Hypothalamus (tissue), 51 donors: Measurements from ENCODE around the gene ANKRD44.

Experiments used
- DNase-seq, 51 donors: peaks; one replicate each; lab custom pipeline; 2025; lab: John Stamatoyannopoulos, UW

ANKRD44 gene

DNA sequence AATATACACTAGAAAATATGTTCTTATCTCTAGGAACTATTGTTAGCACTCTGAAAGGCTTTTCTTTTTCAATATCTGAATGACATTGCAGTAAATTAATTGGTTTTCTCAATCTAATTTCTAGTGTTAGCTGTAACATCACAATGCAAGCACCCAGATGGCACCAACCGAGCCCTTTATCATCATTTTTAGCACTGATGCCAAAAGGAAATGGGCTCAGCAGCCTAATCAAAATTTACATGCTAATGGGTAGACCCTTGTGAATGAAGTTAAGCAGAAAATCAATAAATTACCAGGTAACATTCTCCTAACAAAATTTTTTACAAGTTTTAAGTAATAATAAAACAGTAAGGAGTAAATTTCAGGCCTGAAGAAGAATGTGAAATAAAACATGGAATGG lies 330.6 kb downstream of the ANKRD44 start:
- DNase-seq = no peak

DNA sequence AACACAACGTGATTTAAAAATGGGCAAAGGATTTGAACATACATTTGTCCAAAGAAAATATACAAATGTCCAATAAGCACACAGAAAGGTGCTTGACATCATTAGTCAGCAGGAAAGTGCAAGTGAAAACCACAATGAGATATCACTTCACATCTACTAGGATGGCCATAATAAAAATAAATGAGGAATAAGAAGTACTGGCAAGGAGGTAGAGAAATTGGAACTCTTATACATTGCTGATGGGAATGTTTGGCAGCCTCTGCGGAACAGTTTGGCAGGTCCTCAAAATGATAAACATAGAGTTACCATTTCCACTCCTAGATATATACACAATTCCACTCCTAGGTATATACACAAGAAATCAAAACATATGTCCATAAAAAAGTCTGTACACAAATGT lies 333.1 kb downstream of the ANKRD44 start:
- no peak for DNase-seq

- no peak for DNase-seq
Measured at GRCh38 chr2:196974970-196975369, 335.6 kb downstream of the ANKRD44 start.

DNA sequence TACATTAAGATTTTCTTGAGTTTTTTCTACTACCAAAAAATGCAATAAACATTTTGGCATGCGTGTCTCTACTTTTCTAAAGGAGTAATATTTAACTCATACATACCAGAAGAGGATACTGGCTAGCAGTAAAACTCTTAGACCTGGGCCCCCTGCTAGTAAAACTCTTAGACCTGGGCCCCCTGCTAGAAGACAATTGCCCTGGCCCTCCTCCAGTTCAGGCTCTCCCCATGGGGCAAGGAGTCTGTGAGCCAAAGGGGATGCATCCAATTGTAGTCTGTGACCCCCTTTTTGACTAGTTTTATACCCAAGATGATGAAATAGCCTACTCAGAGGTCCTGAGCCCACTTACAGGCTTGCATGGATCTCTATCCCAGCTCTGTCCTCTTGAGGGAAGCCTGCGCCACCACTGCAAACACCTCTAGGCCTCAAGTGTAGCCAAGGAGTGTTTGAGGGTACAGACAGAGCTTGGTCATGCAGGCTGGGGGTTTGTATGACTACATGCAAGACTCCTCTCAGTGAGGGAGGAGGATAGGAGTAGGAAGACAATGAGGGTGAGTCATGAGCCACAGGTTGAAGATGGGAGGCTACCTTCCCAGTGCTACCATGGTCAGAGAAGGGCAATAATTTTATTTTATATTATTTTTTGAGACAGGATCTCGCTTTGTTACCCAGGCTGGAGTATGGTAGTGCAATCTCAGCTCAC lies 338.9 kb downstream of the ANKRD44 start:
- DNase-seq = no peak

DNA sequence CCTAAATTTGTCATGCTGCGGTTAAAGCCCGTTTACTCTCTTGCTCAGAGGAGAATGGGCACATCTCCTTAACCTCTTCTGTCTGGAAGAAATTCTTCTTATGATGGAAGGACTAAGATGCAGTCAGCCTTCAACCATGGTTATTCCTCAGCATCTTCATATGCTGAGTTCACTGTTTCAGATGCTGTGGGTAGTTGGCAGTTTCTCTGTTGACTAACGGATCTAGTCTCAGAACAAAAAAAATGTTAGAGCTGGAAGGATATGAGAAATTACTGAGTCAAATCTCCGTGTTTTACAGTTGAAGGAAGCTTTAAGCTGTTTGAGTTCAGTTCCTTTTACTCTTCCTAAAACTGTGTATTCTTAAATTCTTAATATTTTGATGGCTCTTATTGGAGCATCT lies 340.5 kb downstream of the ANKRD44 start:
- no peak for DNase-seq

DNA sequence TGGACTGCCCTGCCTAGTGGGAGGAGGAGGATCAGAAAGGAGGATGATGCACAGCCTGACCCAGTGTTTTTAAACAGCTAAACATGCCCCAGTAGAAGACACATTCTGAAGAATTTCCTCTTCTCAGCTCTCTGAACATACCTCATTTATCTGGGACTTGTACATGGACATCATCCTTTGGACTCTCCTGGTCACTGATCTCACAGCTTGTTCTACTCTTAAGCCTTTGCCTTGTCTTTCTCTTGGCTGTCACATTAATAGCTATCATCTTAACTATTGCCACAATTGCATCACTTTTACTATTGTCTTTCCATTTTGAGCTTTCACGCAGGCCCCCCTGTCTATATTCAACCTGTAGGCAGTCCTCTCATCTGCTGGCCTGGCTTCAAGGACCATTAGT lies 342.1 kb downstream of the ANKRD44 start:
- DNase-seq = no peak

DNA sequence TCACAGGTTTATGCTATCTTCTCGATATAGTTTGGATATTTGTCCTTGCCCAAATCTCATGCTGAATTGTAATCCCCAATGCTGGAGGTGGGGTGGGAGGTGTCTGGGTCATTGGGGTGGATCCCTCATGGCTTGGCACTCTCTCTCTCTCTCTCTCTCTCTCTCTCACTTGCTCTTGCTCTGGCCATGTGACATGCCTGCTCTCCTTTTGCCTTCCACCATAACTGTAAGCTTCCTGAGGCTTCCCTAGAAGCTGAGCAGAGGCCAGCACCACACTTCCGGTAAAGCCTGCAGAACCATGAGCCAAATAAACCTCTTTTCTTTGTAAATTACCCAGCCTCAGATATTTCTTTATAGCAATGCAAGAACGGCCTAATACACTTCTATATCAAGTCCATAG lies 342.8 kb downstream of the ANKRD44 start:
- no peak for DNase-seq

DNA sequence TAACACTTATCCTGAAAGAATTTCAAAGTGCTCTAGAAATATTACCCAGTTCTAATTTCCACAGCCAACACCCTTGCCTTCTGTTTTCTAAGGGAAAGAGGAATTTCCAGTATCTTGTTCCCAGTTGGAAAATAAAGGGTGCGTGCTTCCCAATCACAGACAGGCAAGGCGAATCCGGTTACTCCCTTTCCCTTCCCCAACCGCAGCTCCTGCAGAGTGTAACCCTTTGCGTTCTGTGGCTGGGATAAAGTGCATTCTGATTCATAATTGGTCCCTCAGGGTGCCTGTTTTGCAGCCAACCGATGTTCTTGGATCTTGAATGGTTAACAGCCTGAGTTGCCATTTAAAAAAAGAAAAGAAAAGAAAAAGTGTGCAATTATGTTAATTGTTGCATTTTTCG lies 343.5 kb downstream of the ANKRD44 start:
- peak in 2 of 51 donors; percentile 2 to 21 for DNase-seq

DNA sequence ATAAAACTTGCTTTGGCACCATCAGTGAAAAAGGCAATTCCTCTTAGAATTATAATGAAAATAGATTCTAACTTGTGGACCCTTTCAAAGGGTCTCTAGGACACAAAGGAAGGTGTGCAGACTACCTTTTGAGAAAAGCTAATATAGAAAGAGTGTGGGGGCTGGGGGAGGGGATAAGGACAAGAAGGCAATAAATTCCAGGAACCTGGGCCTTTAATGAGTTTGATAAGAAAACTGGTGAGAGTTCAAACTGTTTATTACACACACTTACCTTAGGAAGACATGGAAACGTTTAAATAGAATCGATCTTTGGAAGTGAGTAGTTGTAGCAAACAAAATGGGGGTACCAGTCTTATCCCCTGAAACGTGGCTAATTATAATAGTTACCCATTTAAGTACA lies 344.5 kb downstream of the ANKRD44 start:
- no peak for DNase-seq

- no peak for DNase-seq
Measured at GRCh38 chr2:196965651-196966050, 344.9 kb downstream of the ANKRD44 start.

GRCh38 chr2:196963961-196964360 lies 346.6 kb downstream of the ANKRD44 start:
- no peak for DNase-seq

- no peak for DNase-seq
Measured at GRCh38 chr2:196963043-196963442, 347.5 kb downstream of the ANKRD44 start.

- DNase-seq = no peak
Measured at GRCh38 chr2:196962325-196962724, 348.3 kb downstream of the ANKRD44 start.

- DNase-seq = no peak
Measured at GRCh38 chr2:196961889-196962288, 348.7 kb downstream of the ANKRD44 start.

DNA sequence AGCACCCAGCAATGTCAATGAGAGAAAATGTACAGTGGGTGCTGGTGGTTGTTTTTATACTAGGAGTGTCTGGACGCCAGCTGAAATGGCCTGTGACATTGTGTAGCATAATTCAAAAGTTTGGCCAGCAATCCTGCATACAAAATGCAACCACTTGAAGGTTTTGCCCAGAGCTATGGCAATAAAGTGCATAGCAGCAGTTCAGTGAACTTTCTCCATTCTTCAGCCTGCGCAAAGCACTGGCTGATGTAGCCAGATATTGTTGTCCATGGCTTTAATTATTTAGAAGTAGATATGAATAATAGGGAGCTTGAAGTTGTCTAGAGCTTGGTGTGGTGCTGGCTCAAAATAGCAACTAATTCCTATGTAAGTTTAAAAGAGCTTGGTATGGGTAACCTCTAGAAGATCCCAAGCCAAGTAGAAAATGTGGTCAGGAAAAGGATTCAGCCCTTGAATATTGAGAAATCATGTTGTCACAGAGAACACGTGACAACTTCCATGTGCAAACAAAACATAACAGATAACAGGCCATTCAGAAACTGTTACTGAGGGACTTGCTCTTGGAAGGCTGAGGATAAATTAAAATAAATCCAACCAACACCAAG lies 350.7 kb downstream of the ANKRD44 start:
- no peak for DNase-seq

- DNase-seq = no peak
Measured at GRCh38 chr2:196959281-196959680, 351.3 kb downstream of the ANKRD44 start.

DNA sequence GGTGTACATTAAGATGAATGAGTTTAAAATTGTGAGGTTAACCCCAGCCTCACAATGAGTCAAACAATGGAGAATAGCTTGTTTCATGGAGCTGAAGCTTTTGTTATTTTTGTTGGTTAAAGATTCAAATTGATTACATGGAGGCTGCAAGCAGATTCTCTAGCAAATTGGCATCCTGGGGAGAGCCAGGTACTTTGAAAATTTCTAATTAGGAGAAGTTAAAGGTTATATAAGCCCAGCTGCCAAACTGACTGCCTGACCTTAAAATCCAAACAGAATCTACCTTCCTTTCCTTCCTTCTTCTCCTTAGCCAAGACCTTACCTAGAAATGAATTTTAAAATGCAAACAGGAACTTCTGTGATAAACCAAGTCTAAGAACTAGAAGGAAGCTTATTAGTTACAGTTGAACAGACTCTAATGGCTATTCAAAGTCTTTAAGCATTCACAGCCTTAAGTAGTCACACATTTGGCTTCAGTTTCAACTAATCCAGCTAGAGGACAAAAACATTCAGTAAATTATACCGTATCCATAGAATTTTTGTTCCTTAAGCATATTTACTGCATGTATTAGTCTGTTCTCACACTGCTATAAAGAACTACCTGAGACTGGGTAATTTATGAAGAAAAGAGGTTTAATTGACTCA lies 352.6 kb downstream of the ANKRD44 start:
- DNase-seq = no peak

- DNase-seq = no peak
Measured at GRCh38 chr2:196957442-196957841, 353.1 kb downstream of the ANKRD44 start.

- no peak for DNase-seq
Measured at GRCh38 chr2:196956069-196956468, 354.5 kb downstream of the ANKRD44 start.

GRCh38 chr2:196955036-196955435 lies 355.5 kb downstream of the ANKRD44 start:
- DNase-seq = no peak

GRCh38 chr2:196954001-196954400 lies 356.6 kb downstream of the ANKRD44 start:
- no peak for DNase-seq

GRCh38 chr2:196952936-196953335 lies 357.6 kb downstream of the ANKRD44 start:
- DNase-seq = no peak
